HepG2 (cell line): Measurements from ENCODE around the gene TBCD. TPM values are rescaled to one million over a fixed set of nuclear protein-coding genes. Genes with fewer than 3 reads are reported as not detected.

Experiments used
- ARID2 ChIP-seq: sonication (generic); formaldehyde crosslinking; IDR thresholded peaks from 2 replicates; pipeline ENCODE4 v1.8.1; 2022; ENCODE audit warnings: mild to moderate bottlenecking, missing genetic modification reagents, borderline replicate concordance
- BORCS8-MEF2B ChIP-seq: sonication (generic); formaldehyde crosslinking; IDR thresholded peaks from 2 replicates; pipeline ENCODE4 v1.8.0; 2022; ENCODE audit warnings: mild to moderate bottlenecking, missing genetic modification reagents
- FOXJ3 ChIP-seq: sonication (generic); formaldehyde crosslinking; IDR thresholded peaks from 2 replicates; pipeline ENCODE4 v1.4.0; 2020; ENCODE audit warnings: missing genetic modification reagents, mild to moderate bottlenecking, borderline replicate concordance
- HCFC1 ChIP-seq: fragments of 150-350 bp; IDR thresholded peaks from 2 replicates; pipeline ENCODE4 v1.6.1; 2014; ENCODE audit warnings: low read depth, low read length
- MTA1 ChIP-seq: sonication (generic); formaldehyde crosslinking; IDR thresholded peaks from 2 replicates; pipeline ENCODE4 v1.4.0; 2020; ENCODE audit warnings: missing genetic modification reagents, mild to moderate bottlenecking, borderline replicate concordance
- MXI1 ChIP-seq: IDR thresholded peaks from 3 replicates; pipeline ENCODE4 v1.6.1; 2012; ENCODE audit warnings: low read depth, low read length, inconsistent platforms, borderline replicate concordance
- NFE2L1 ChIP-seq: sonication (generic); formaldehyde crosslinking; IDR thresholded peaks from 2 replicates; pipeline ENCODE4 v1.4.0; 2020; ENCODE audit warnings: missing genetic modification reagents, mild to moderate bottlenecking, borderline replicate concordance
- PRDM4 ChIP-seq: sonication (generic); formaldehyde crosslinking; IDR thresholded peaks from 2 replicates; pipeline ENCODE4 v1.9.0; 2021; ENCODE audit warnings: missing genetic modification reagents, borderline replicate concordance
- UBTF ChIP-seq: sonication (generic); formaldehyde crosslinking; IDR thresholded peaks from 2 replicates; pipeline ENCODE4 v1.4.0; 2020; ENCODE audit warnings: mild to moderate bottlenecking, missing genetic modification reagents
- ZMYM2 ChIP-seq: sonication (generic); formaldehyde crosslinking; IDR thresholded peaks from 2 replicates; pipeline ENCODE4 v1.8.0; 2022; ENCODE audit warnings: mild to moderate bottlenecking, missing genetic modification reagents
- ZNF124 ChIP-seq: sonication (generic); formaldehyde crosslinking; IDR thresholded peaks from 2 replicates; pipeline ENCODE4 v1.4.0; 2020; ENCODE audit warnings: missing genetic modification reagents
- ZNF142 ChIP-seq: sonication (generic); formaldehyde crosslinking; IDR thresholded peaks from 2 replicates; pipeline ENCODE4 v1.4.0; 2020; ENCODE audit warnings: missing genetic modification reagents
- ZNF790 ChIP-seq: sonication (generic); formaldehyde crosslinking; IDR thresholded peaks from 2 replicates; pipeline ENCODE4 v1.8.0; 2022; ENCODE audit warnings: missing genetic modification reagents, mild to moderate bottlenecking, borderline replicate concordance
- polyA plus RNA-seq, 8 experiments: library from polyadenylated mRNA; depleted of rRNA in 3 of 8; stranded (reverse) in 7 of 8; unstranded in 1 of 8; fragments of >200 nt; fragmentation: Illumina TruSeq in 4 of 8; extraction: Trizol in 4 of 8; gene quantifications; 2 replicates each; pipeline versions ENCODE4 v1.2.1 to v1.2.3, GENCODE V29; 2011 to 2016; ENCODE audit warnings: low read depth in 4 of 8, missing spikeins in 1 of 8, mixed read lengths in 1 of 8; ENCODE audit not compliant: insufficient read depth in 1 of 8
- total RNA-seq, 5 experiments: library from RNA; depleted of rRNA; stranded (reverse); fragments of >200 nt; fragmentation: Illumina TruSeq; extraction: Trizol; gene quantifications; 2 replicates each; pipeline ENCODE4 v1.2.3, GENCODE V29; 2016; ENCODE audit warnings: low read depth in 1 of 5

TBCD gene
- total and polyA plus RNA-seq, 2 of the 13 experiments (the other 11 are each of a cell fraction or from before 2014, with no cell fraction given), result 33.9 to 54.8 TPM

DNA sequence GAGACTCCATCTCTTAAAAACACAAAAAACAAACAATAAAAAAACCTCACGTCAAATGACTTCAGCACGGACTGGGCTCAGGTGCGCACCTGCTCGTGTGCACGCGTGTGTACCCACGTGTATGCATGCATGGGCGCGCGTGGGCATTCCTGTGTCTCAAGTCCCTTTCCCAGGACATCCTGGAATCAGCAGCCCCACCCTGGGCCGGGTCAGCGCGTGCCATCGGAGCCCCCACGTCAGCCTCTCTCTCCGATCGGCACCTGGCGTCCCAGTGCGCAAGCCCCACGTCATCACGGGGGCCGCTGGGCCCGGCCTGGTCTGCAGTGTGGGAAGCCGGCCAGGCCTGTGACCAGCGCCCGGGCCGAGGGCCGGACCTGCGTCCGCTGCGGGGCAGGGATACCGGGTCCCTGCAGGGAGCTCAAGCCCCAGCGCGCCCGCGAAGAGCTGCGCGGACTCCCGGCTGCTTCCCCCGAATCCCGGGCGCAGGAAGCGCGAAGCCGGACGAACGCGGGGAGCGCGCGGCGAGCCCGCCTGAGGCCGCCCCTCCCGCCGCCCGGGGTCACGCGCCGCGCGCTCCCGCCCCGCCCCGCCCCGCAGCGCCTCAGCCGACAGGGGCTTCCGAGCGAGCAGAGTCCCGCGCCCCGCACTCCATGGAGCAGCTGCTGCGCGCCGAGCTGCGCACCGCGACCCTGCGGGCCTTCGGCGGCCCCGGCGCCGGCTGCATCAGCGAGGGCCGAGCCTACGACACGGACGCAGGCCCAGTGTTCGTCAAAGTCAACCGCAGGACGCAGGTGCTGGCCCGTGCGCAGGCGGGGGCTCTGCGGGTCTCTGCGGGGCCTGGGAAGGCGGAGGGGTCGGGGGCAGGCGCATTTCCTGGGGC, 16.6 kb upstream of the TBCD start, which contains the start of gene FN3K (continued):
- TF ChIP-seq ZNF790 (CRISPR knock-in tag) (no peak), ZMYM2 (CRISPR knock-in tag) (no peak), HCFC1 (no peak), ZNF124 (0 out of 2 replicates have a peak, but pooled peaks have one; percentile 21), FOXJ3 (no peak), ZNF142 (peak; percentile 65), UBTF (CRISPR knock-in tag) (peak; percentile 81), MTA1 (peak; percentile 39; the same call in 1 of the 2 replicates), NFE2L1 (CRISPR knock-in tag) (no peak), BORCS8-MEF2B (CRISPR knock-in tag) (peak; percentile 78), PRDM4 (CRISPR knock-in tag) (no peak), ARID2 (CRISPR knock-in tag) (peak; percentile 25; the same call in 1 of the 2 replicates), MXI1 (0 out of 3 replicates have a peak, but pooled peaks have one; percentile 32)
